NCI-H510A (cell line): ENCODE results near the gene EIF4E1B.
A peak's percentile ranks its signal among the peaks of the same experiment; 100 is the strongest.
"Not testable (repeated sequence)": the region's sequence is repeated elsewhere in the genome, so short reads cannot be mapped to it uniquely, and the experiment has no call there.

Experiments
- DNase-seq: peaks from one replicate; lab custom pipeline; 2025; lab: John Stamatoyannopoulos, UW

Gene EIF4E1B

GRCh38 chr5:176629853-176630680 lies at the start of gene EIF4E1B, which contains the start of gene SNCB:
Gene EIF4E1B, plus strand, starts transcription at chr5:176630675. Its CDS starts 12,113 bp downstream, at chr5:176642788.
Gene SNCB, minus strand, starts transcription at chr5:176630534. Its CDS starts 880 bp downstream, at chr5:176629654.
- peak; percentile 34 for DNase-seq

GRCh38 chr5:176581361-176581760 lies 49.1 kb upstream of the EIF4E1B start:
- no peak for DNase-seq

GRCh38 chr5:176583076-176583475 lies 47.4 kb upstream of the EIF4E1B start:
- no peak for DNase-seq

GRCh38 chr5:176587398-176587797 lies 43.1 kb upstream of the EIF4E1B start:
- DNase-seq, result no peak

- no peak for DNase-seq
Observed at GRCh38 chr5:176588297-176588696, 42.2 kb upstream of the EIF4E1B start.

- DNase-seq, result no peak
Observed at GRCh38 chr5:176589039-176589769, 41.3 kb upstream of the EIF4E1B start.

GRCh38 chr5:176590035-176590717 lies 40.3 kb upstream of the EIF4E1B start:
- peak; percentile 86 for DNase-seq

- not testable (repeated sequence) for DNase-seq
Observed at GRCh38 chr5:176591667-176592066, 38.8 kb upstream of the EIF4E1B start.

- no peak for DNase-seq
Observed at GRCh38 chr5:176592573-176592972, 37.9 kb upstream of the EIF4E1B start.

GRCh38 chr5:176593273-176593869 lies 37.1 kb upstream of the EIF4E1B start:
- DNase-seq, result no peak

- DNase-seq, result no peak
Observed at GRCh38 chr5:176594554-176594953, 35.9 kb upstream of the EIF4E1B start.

- no peak for DNase-seq
Observed at GRCh38 chr5:176595386-176595943, 35.0 kb upstream of the EIF4E1B start.

- DNase-seq, result no peak
Observed at GRCh38 chr5:176596069-176596644, 34.3 kb upstream of the EIF4E1B start.

- DNase-seq, result no peak
Observed at GRCh38 chr5:176596689-176597416, 33.6 kb upstream of the EIF4E1B start.

- no peak for DNase-seq
Observed at GRCh38 chr5:176597417-176598389, 32.8 kb upstream of the EIF4E1B start.

- DNase-seq, result not testable (repeated sequence)
Observed at GRCh38 chr5:176599749-176600430, 30.6 kb upstream of the EIF4E1B start.

- DNase-seq, result no peak
Observed at GRCh38 chr5:176601901-176602482, 28.5 kb upstream of the EIF4E1B start.

- DNase-seq, result no peak
Observed at GRCh38 chr5:176603091-176603490, 27.4 kb upstream of the EIF4E1B start.
